IMR-90 (cell line): ENCODE results near the gene DAPK3. TPM values are rescaled to one million over a fixed set of nuclear protein-coding genes. Genes with fewer than 3 reads are reported as not detected.

Experiments used
- ATAC-seq: fragments of 200-7000 bp; cut with Tn5 transposase; 2 replicates; pipeline ENCODE4 v1.9.1; 2020; ENCODE audit warnings: low read depth, mild to moderate bottlenecking, moderate library complexity
- BruUV-seq: library from RNA; stranded (reverse); fragments of 400-500 nt; replicated peaks from 2 replicates; lab custom pipeline; 2021; lab: Mats Ljungman, UMichigan
- CTCF ChIA-PET: fragments of 300-600 bp; formaldehyde crosslinking; extraction: SDS; loops from one replicate; lab custom pipeline; 2021; ENCODE audit warnings: antibody characterized with exemption; lab: Yijun Ruan, JAX
- POLR2A ChIA-PET: fragments of 300-600 bp; sonication (Branson Sonifier 250); formaldehyde crosslinking; loops from one replicate; lab custom pipeline; 2022; ENCODE audit warnings: antibody characterized with exemption; ENCODE audit not compliant: unreplicated experiment; lab: Charles Lee
- DNase-seq: peaks from one replicate; pipeline ENCODE4 v3.0.0; 2013
- H2AFZ ChIP-seq: replicated peaks from 2 replicates; pipeline ENCODE3; 2013; ENCODE audit warnings: low read length, mild to moderate bottlenecking; ENCODE audit not compliant: poor library complexity
- H2AK5ac ChIP-seq: 2 replicates; pipeline ENCODE4 v1.6.1; 2013; ENCODE audit warnings: low read depth, low read length, inconsistent platforms
- H2AK9ac ChIP-seq: replicated peaks from 2 replicates; pipeline ENCODE3; 2013; ENCODE audit warnings: mild to moderate bottlenecking, low read depth, low read length, moderate library complexity; ENCODE audit not compliant: poor library complexity
- H2BK120ac ChIP-seq: 2 replicates; pipeline ENCODE4 v1.6.1; 2013; ENCODE audit warnings: low read depth, low read length, inconsistent platforms
- H2BK15ac ChIP-seq: 3 replicates; pipeline ENCODE4 v1.6.1; 2013; ENCODE audit warnings: low read depth, low read length, inconsistent platforms
- H2BK20ac ChIP-seq: 2 replicates; pipeline ENCODE4 v1.6.1; 2013; ENCODE audit warnings: low read depth, mild to moderate bottlenecking, inconsistent platforms, low read length, moderate library complexity
- H2BK5ac ChIP-seq: 2 replicates; pipeline ENCODE4 v1.6.1; 2013; ENCODE audit warnings: mild to moderate bottlenecking, low read depth, low read length, inconsistent platforms; ENCODE audit not compliant: poor library complexity, severe bottlenecking
- H3K14ac ChIP-seq: replicated peaks from 2 replicates; pipeline ENCODE4 v1.6.1; 2013; ENCODE audit warnings: low read depth, low read length, inconsistent platforms
- H3K18ac ChIP-seq: 2 replicates; pipeline ENCODE4 v1.6.1; 2013; ENCODE audit warnings: low read depth, low read length, control low read depth
- H3K23ac ChIP-seq: 2 replicates; pipeline ENCODE4 v1.6.1; 2013; ENCODE audit warnings: low read depth, low read length, inconsistent platforms
- H3K27ac ChIP-seq: 2 replicates; pipeline ENCODE4 v1.5.1; 2013; ENCODE audit warnings: mild to moderate bottlenecking, control low read depth, low read length; ENCODE audit not compliant: insufficient read depth
- H3K27me3 ChIP-seq: 2 replicates; pipeline ENCODE4 v1.6.1; 2013; ENCODE audit warnings: low read length; ENCODE audit not compliant: control insufficient read depth, insufficient read depth
- H3K36me3 ChIP-seq: 2 replicates; pipeline ENCODE4 v1.6.1; 2013; ENCODE audit warnings: low read length, mixed read lengths; ENCODE audit not compliant: control insufficient read depth, insufficient read depth
- H3K4ac ChIP-seq: 2 replicates; pipeline ENCODE4 v1.6.1; 2013; ENCODE audit warnings: low read depth, low read length, inconsistent platforms
- H3K4me1 ChIP-seq: 2 replicates; pipeline ENCODE4 v1.6.1; 2013; ENCODE audit warnings: low read length, mixed read lengths; ENCODE audit not compliant: control insufficient read depth, insufficient read depth
- H3K4me2 ChIP-seq: 2 replicates; pipeline ENCODE4 v1.6.1; 2013; ENCODE audit warnings: low read depth, mild to moderate bottlenecking, control low read depth, low read length, moderate library complexity
- H3K4me3 ChIP-seq: 2 replicates; pipeline ENCODE4 v1.5.1; 2013; ENCODE audit warnings: low read depth, mild to moderate bottlenecking, control low read depth, low read length, moderate library complexity; ENCODE audit not compliant: insufficient read depth
- H3K56ac ChIP-seq: 2 replicates; pipeline ENCODE4 v1.6.1; 2013; ENCODE audit warnings: low read length, inconsistent platforms; ENCODE audit not compliant: insufficient read depth; ENCODE audit errors: extremely low read depth
- H3K79me1 ChIP-seq, 2 experiments: 2 replicates each; pipeline ENCODE4 v1.6.1; 2013; ENCODE audit warnings: low read length in 2 of 2, inconsistent platforms in 1 of 2, low read depth in 1 of 2
- H3K9ac ChIP-seq: 2 replicates; pipeline ENCODE4 v1.6.1; 2013; ENCODE audit warnings: low read depth, low read length, control low read depth
- H3K9me1 ChIP-seq: 2 replicates; pipeline ENCODE4 v1.6.1; 2013; ENCODE audit warnings: low read length, inconsistent platforms; ENCODE audit not compliant: insufficient read depth
- H3K9me3 ChIP-seq: 2 replicates; pipeline ENCODE4 v1.6.1; 2013; ENCODE audit warnings: low read length; ENCODE audit not compliant: control insufficient read depth, insufficient read depth
- H4K20me1 ChIP-seq: 2 replicates; pipeline ENCODE4 v1.6.1; 2013; ENCODE audit warnings: low read length, inconsistent platforms; ENCODE audit not compliant: insufficient read depth
- H4K5ac ChIP-seq: 2 replicates; pipeline ENCODE4 v1.6.1; 2013; ENCODE audit warnings: mild to moderate bottlenecking, low read depth, low read length, control low read depth
- H4K8ac ChIP-seq, 2 experiments: 2 replicates each; pipeline ENCODE4 v1.6.1; 2013; ENCODE audit warnings: low read depth in 2 of 2, low read length in 2 of 2, control low read depth in 1 of 2, inconsistent platforms in 1 of 2
- H4K91ac ChIP-seq: 2 replicates; pipeline ENCODE4 v1.6.1; 2013; ENCODE audit warnings: low read depth, low read length, inconsistent platforms; ENCODE audit not compliant: insufficient read depth
- BHLHE40 ChIP-seq: fragments of 150-350 bp; IDR thresholded peaks from 2 replicates; pipeline ENCODE4 v1.6.1; 2016; ENCODE audit warnings: mild to moderate bottlenecking, low read depth, low read length
- MAZ ChIP-seq: IDR thresholded peaks from 2 replicates; pipeline ENCODE4 v1.6.1; 2012; ENCODE audit warnings: low read depth, mild to moderate bottlenecking, low read length, improper control_type of control experiment, moderate library complexity, borderline replicate concordance
- MXI1 ChIP-seq: IDR thresholded peaks from 2 replicates; pipeline ENCODE4 v1.6.1; 2012; ENCODE audit warnings: low read depth, mild to moderate bottlenecking, low read length, moderate library complexity, borderline replicate concordance
- WGBS, 2 experiments: methylation state at CpG; one replicate each; pipeline versions ENCODE4 v1.1.5 to v1.1.7; 2013; ENCODE audit warnings: missing lambda C conversion rate in 2 of 2; ENCODE audit not compliant: insufficient read length in 1 of 2; ENCODE audit errors: extremely low coverage in 2 of 2; 5-methylcytosine and 5-hydroxymethylcytosine counted together
- dilution Hi-C: fragments of 300-500 bp; cut with HindIII; formaldehyde crosslinking; loops from one replicate; pipeline ENCODE4 v1.14.3; 2018; ENCODE audit warnings: low sequenced_read_pairs; ENCODE audit not compliant: unreplicated experiment
- in situ Hi-C: fragments of 300-500 bp; cut with MboI; formaldehyde crosslinking; loops from 3 replicates; pipeline ENCODE4 v1.14.3; 2019; ENCODE audit warnings: low sequenced_read_pairs, inconsistent platforms, mixed read lengths
- intact Hi-C: fragments of 100-400 bp; cut with micrococcal nuclease; formaldehyde crosslinking; loops from 2 replicates; pipeline ENCODE4 v1.10.0; 2022
- polyA plus RNA-seq, 3 experiments: library from polyadenylated mRNA; depleted of rRNA; stranded (reverse); fragments of >200 nt; gene quantifications; 2 replicates each; pipeline ENCODE4 v1.2.3, GENCODE V29; 2012; ENCODE audit warnings: low replicate concordance in 1 of 3
- total RNA-seq: library from RNA; depleted of rRNA; stranded (reverse); fragments of >200 nt; gene quantifications from 2 replicates; pipeline ENCODE4 v1.2.3, GENCODE V29; 2012

DAPK3 gene
- total and polyA plus RNA-seq, 2 of the 4 experiments (the other 2 are of a cell fraction) = 145 to 188 TPM

- no peak for DNase-seq
- Histone ChIP-seq H4K8ac (no peak overlapping the region), H3K27me3 (no peaks in the 10 kb centered on the region), H2AK5ac (no peak overlapping the region), H2BK15ac (no peak overlapping the region), H3K9me3 (no peaks in the 10 kb centered on the region), H3K9me1 (no peaks in the 10 kb centered on the region), H3K27ac (no peak overlapping the region), H3K4me2 (no peak overlapping the region), H2BK5ac (no peak overlapping the region), H3K4me1 (0 out of 2 replicates have a peak, but pooled peaks cover 1% of the 10 kb centered on the region), H3K4me3 (no peak overlapping the region), H4K20me1 (no peaks in the 10 kb centered on the region), H2AK9ac (no peak overlapping the region), H4K91ac (no peak overlapping the region), H3K18ac (no peak overlapping the region), H3K36me3 (no peaks in the 10 kb centered on the region), H3K56ac (no peak overlapping the region), H3K23ac (no peak overlapping the region), H4K5ac (no peak overlapping the region), H3K4ac (no peak overlapping the region), H3K14ac (no peak overlapping the region), H2BK20ac (no peak overlapping the region), H3K79me1 (no peaks in the 10 kb centered on the region), H2BK120ac (no peak overlapping the region), H3K9ac (no peak overlapping the region), H2AFZ (no peak overlapping the region)
- no CpG with 5 or more reads among the region's 6 CpGs for WGBS, 2 experiments
- ATAC-seq = no peak
- dilution Hi-C loops = no loop called here
- TF ChIP-seq BHLHE40 (no peak), MXI1 (no peak), MAZ (no peak)
- ChIA-PET POLR2A (no interaction called here), CTCF (interaction anchor here (0.6 kb wide), 1 partner anchor 20 kb away, joined by 3 read pairs; no protein-coding TSS in a partner anchor)
- no TSS peak for BruUV-seq
- in situ Hi-C loops = no loop called here
- intact Hi-C loops = no loop called here
Measured at GRCh38 chr19:3995607-3996006, 24.7 kb upstream of the DAPK3 start.
